HG02840 (cell line): Measurements from ENCODE around the gene CDC25B.
"Not testable (repeated sequence)": the region's sequence is repeated elsewhere in the genome, so short reads cannot be mapped to it uniquely, and the experiment has no call there.

Experiments used
- ATAC-seq: cut with Tn5 transposase; IDR thresholded peaks from one replicate; pipeline ENCODE4 v1.9.1; 2021; ENCODE audit warnings: mild to moderate bottlenecking, moderate library complexity, moderate number of reproducible peaks; ENCODE audit not compliant: unreplicated experiment, low FRiP score

CDC25B gene

GRCh38 chr20:3784216-3784853 lies 11.8 kb upstream of the CDC25B start:
- ATAC-seq = no peak

GRCh38 chr20:3784863-3785239 lies 11.3 kb upstream of the CDC25B start:
- ATAC-seq = no peak

- no peak for ATAC-seq
Measured at GRCh38 chr20:3785240-3786125, 10.6 kb upstream of the CDC25B start.

GRCh38 chr20:3786126-3786484 lies 10.0 kb upstream of the CDC25B start:
- no peak for ATAC-seq

- ATAC-seq = peak; percentile 68
Measured at GRCh38 chr20:3786665-3787323, 9.3 kb upstream of the CDC25B start, which contains the start of gene CENPB. Gene CENPB (minus strand): TSS chr20:3786740. CDS start chr20:3786483, 257 bp downstream.

- ATAC-seq = no peak
Measured at GRCh38 chr20:3787324-3788014, 8.6 kb upstream of the CDC25B start.

- ATAC-seq = no peak
Measured at GRCh38 chr20:3788685-3789155, 7.4 kb upstream of the CDC25B start.

GRCh38 chr20:3789201-3789600 lies 6.9 kb upstream of the CDC25B start:
- not testable (repeated sequence) for ATAC-seq

GRCh38 chr20:3794168-3794567 lies 1.9 kb upstream of the CDC25B start:
- not testable (repeated sequence) for ATAC-seq

GRCh38 chr20:3794701-3795420 lies 1.2 kb upstream of the CDC25B start:
- ATAC-seq = no peak

- no peak for ATAC-seq
Measured at GRCh38 chr20:3796477-3797225, 541 bp downstream of the CDC25B start.

- no peak for ATAC-seq
Measured at GRCh38 chr20:3797226-3797545, 1.1 kb downstream of the CDC25B start.

- ATAC-seq = no peak
Measured at GRCh38 chr20:3797592-3798372, 1.7 kb downstream of the CDC25B start.

GRCh38 chr20:3798373-3798768 lies 2.3 kb downstream of the CDC25B start:
- ATAC-seq = no peak

GRCh38 chr20:3798908-3799248 lies 2.8 kb downstream of the CDC25B start:
- no peak for ATAC-seq

- no peak for ATAC-seq
Measured at GRCh38 chr20:3800256-3800877, 4.3 kb downstream of the CDC25B start.

GRCh38 chr20:3800878-3801260 lies 4.8 kb downstream of the CDC25B start:
- ATAC-seq = no peak

GRCh38 chr20:3801299-3801698 lies 5.2 kb downstream of the CDC25B start:
- no peak for ATAC-seq
